ENCODE measurements around the gene TNS1. TPM values are rescaled to one million over a fixed set of nuclear protein-coding genes. Genes with fewer than 3 reads are reported as not detected.

TNS1 gene
- total RNA-seq, 1 experiment from 2014 or later = 0.49 TPM

GRCh38 chr2:217880891-217881290 lies 121.9 kb downstream of the TNS1 start:
- no peaks in the 10 kb centered on the region for H3K27me3 ChIP-seq (ENCODE audit: control insufficient read depth, insufficient read depth, low read length)
- ATAC-seq (no peak), DNase-seq (ENCODE audit: low read depth, low spot score) (no peak)
- BruUV-seq (replicated peaks) = no TSS peak
- no peaks in the 10 kb centered on the region for H3K4me1 ChIP-seq (ENCODE audit: control insufficient read depth, insufficient read depth, low read length)
- no peak overlapping the region for H3K4me3 ChIP-seq (ENCODE audit: low read depth in 2 of 2, low read length in 2 of 2)
- ChIA-PET CTCF (interaction anchor here (0.6 kb wide), 1 partner anchor 105 kb away, joined by 3 read pairs; no protein-coding TSS in a partner anchor), POLR2A (no interaction called here)
- intact Hi-C loops (cut with micrococcal nuclease; ENCODE audit: unreplicated experiment) (no loop called here), in situ Hi-C loops (cut with HindIII; ENCODE audit: low pct_unique_long_range_greater_than_20kb, low sequenced_read_pairs) (no loop called here)
- no peak overlapping the region for H3K27ac ChIP-seq (ENCODE audit: low read length)
- TF ChIP-seq, protein P1, sequence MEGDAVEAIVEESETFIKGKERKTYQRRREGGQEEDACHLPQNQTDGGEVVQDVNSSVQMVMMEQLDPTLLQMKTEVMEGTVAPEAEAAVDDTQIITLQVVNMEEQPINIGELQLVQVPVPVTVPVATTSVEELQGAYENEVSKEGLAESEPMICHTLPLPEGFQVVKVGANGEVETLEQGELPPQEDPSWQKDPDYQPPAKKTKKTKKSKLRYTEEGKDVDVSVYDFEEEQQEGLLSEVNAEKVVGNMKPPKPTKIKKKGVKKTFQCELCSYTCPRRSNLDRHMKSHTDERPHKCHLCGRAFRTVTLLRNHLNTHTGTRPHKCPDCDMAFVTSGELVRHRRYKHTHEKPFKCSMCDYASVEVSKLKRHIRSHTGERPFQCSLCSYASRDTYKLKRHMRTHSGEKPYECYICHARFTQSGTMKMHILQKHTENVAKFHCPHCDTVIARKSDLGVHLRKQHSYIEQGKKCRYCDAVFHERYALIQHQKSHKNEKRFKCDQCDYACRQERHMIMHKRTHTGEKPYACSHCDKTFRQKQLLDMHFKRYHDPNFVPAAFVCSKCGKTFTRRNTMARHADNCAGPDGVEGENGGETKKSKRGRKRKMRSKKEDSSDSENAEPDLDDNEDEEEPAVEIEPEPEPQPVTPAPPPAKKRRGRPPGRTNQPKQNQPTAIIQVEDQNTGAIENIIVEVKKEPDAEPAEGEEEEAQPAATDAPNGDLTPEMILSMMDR (IDR thresholded peaks at IDR 0.05) = no peak
- no peak for TF ChIP-seq TCF7L2 (IDR thresholded peaks at IDR 0.05; ENCODE audit: low read depth, low read length)
- TF ChIP-seq POLR2AphosphoS5 (IDR thresholded peaks at IDR 0.05; ENCODE audit: low read depth, low read length) = no peak
- no peak for TF ChIP-seq REST (IDR thresholded peaks at IDR 0.05; ENCODE audit: insufficient read depth in 1 of 2, low read depth in 2 of 2, low read length in 1 of 2)
- no peak for TF ChIP-seq SIN3A (IDR thresholded peaks at IDR 0.05; ENCODE audit: borderline replicate concordance, insufficient read depth, low read depth, low read length)
- H3K36me3 ChIP-seq (ENCODE audit: control insufficient read depth, insufficient read depth, low read length) = no peaks in the 10 kb centered on the region
- no peaks in the 10 kb centered on the region for H3K9me3 ChIP-seq (ENCODE audit: control insufficient read depth, insufficient read depth, low read depth, low read length)

DNA sequence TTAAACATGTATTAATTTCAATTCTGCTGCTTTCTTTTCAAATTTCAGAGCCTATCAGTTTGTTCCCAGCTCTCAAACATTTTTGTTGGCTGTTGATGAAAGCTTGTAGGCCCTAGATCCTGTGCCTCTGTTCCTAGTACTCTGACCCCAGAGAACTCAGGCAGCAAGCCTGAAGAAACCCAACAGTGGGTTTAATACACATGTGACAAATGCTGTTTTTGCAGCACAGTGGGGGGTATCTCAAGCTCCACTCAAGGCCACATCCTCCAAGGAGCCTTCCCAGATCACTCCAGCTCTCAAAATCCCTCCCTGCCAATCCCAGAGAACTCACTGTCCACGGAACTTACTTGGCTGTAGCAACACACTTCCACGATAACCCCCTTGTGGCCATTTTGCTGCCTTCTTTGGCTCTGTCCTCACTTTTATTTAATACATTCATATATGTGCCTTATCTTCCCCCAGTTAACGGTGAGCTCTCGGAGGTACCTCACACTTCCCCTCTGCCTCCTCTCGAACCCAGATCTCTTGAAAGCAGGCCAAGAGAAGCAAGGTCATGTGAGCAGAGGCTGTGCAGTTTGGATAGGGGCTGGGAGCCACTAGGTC lies 122.4 kb downstream of the TNS1 start:
- Histone ChIP-seq H3K4me1 (ENCODE audit: control insufficient read depth, insufficient read depth, low read length) (no peaks in the 10 kb centered on the region), H3K36me3 (ENCODE audit: control insufficient read depth, insufficient read depth, low read length) (no peaks in the 10 kb centered on the region), H3K27me3 (ENCODE audit: control insufficient read depth, insufficient read depth, low read length) (no peaks in the 10 kb centered on the region), H3K4me3 (ENCODE audit: low read depth in 2 of 2, low read length in 2 of 2) (no peak overlapping the region), H3K9me3 (ENCODE audit: control insufficient read depth, insufficient read depth, low read depth, low read length) (no peaks in the 10 kb centered on the region), H3K27ac (ENCODE audit: low read length) (no peak overlapping the region)
- ChIA-PET POLR2A (no interaction called here), CTCF (no interaction called here)
- DNase-seq (ENCODE audit: low read depth, low spot score) (no peak), ATAC-seq (no peak)
- intact Hi-C loops (cut with micrococcal nuclease; ENCODE audit: unreplicated experiment) = no loop called here
- TF ChIP-seq TCF7L2 (IDR thresholded peaks at IDR 0.05; ENCODE audit: low read depth, low read length) = no peak
- TF ChIP-seq, protein P1 (IDR thresholded peaks at IDR 0.05) = 0 out of 2 replicates have a peak, but pooled peaks have one; percentile 14
- no TSS peak for BruUV-seq (replicated peaks)
- in situ Hi-C loops (cut with HindIII; ENCODE audit: low pct_unique_long_range_greater_than_20kb, low sequenced_read_pairs) = no loop called here

All from Panc1 (cell line).